ENCODE measurements around the gene CDC14B.

DNA sequence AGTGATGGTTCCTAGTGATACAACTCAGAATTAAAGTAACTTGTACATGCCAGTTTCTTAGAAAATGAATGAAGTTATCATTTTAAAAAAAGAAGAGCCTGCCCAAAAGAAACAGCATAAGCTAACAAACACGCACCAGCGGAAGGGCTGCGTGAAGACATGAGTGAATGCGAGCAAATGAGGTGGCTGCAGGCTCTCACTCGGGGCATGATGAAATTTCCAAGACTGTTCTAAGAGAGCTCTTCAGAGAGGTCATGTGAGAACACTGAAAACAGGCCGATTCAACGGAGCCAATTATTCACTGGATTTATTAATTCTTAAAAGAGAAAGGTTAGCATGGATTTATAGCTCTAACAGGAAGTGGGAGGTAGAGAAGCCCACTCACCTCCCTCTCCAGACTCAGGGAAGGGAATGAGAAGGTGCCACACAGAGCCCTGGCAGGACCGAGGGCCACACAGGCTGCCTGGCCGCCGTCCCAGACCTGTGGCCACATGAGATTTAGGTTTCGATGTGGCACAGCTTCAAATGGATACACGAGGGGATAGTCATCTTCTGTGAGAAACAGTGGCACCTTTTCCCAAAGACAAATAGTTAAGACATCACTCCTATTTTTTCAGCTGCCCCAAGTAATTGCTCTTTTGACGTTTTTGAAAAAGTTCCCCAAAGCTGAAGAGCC lies 114.2 kb downstream of the CDC14B start:
- TF ChIP-seq, protein P1, sequence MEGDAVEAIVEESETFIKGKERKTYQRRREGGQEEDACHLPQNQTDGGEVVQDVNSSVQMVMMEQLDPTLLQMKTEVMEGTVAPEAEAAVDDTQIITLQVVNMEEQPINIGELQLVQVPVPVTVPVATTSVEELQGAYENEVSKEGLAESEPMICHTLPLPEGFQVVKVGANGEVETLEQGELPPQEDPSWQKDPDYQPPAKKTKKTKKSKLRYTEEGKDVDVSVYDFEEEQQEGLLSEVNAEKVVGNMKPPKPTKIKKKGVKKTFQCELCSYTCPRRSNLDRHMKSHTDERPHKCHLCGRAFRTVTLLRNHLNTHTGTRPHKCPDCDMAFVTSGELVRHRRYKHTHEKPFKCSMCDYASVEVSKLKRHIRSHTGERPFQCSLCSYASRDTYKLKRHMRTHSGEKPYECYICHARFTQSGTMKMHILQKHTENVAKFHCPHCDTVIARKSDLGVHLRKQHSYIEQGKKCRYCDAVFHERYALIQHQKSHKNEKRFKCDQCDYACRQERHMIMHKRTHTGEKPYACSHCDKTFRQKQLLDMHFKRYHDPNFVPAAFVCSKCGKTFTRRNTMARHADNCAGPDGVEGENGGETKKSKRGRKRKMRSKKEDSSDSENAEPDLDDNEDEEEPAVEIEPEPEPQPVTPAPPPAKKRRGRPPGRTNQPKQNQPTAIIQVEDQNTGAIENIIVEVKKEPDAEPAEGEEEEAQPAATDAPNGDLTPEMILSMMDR (IDR thresholded peaks at IDR 0.05): no peak
- TF ChIP-seq POLR2A (IDR thresholded peaks at IDR 0.05): no peak

All from lower leg skin (tissue), 3 donors.